Esophagus muscularis mucosa (tissue), 4 donors: ENCODE data around the gene ZNF862. TPM values are rescaled to one million over a fixed set of nuclear protein-coding genes. Genes with fewer than 3 reads are reported as not detected.

Source experiments
- DNase-seq: peaks from one replicate; pipeline ENCODE4 v3.0.0-alpha.2; 2017; ENCODE audit errors: extremely low spot score
- H3K27ac ChIP-seq, 4 donors: fragments of 200-600 bp; sonication (generic); replicated peaks in 1 of 4; 1 replicate in 3 of 4; 2 replicates in 1 of 4; pipeline ENCODE4 v1.5.1; 2016 to 2019; ENCODE audit warnings: mild to moderate bottlenecking in 1 of 4
- H3K27me3 ChIP-seq, 4 donors: fragments of 200-600 bp; sonication (generic); one replicate each; pipeline versions ENCODE4 v1.5.1 to v1.6.0; 2016 to 2019
- H3K36me3 ChIP-seq, 4 donors: fragments of 200-600 bp; sonication (generic); one replicate each; pipeline ENCODE4 v1.5.1; 2016 to 2019
- H3K4me1 ChIP-seq, 4 donors: fragments of 200-600 bp; sonication (generic); one replicate each; pipeline ENCODE4 v1.5.1; 2016 to 2019
- H3K4me3 ChIP-seq, 4 donors: fragments of 200-600 bp; sonication (generic); 1 replicate in 2 of 4; 2 replicates in 2 of 4; pipeline ENCODE4 v1.5.1; 2016 to 2019; ENCODE audit warnings: mild to moderate bottlenecking in 4 of 4, moderate library complexity in 1 of 4
- H3K9me3 ChIP-seq, 4 donors: fragments of 200-600 bp; sonication (generic); 1 replicate in 3 of 4; 2 replicates in 1 of 4; pipeline ENCODE4 v1.5.1; 2016 to 2019
- CTCF ChIP-seq, 3 experiments: fragments of 200-600 bp in 2 of 3; fragments of 450-650 bp in 1 of 3; sonication (generic) in 2 of 3; IDR thresholded peaks; one replicate each; pipeline ENCODE4 v1.5.1; 2017 to 2019; ENCODE audit warnings: antibody characterized with exemption in 3 of 3, mild to moderate bottlenecking in 2 of 3, moderate library complexity in 1 of 3
- EP300 ChIP-seq: sonication (generic); formaldehyde crosslinking; IDR thresholded peaks from one replicate; pipeline ENCODE4 v1.6.1; 2017; ENCODE audit warnings: antibody characterized with exemption
- POLR2A ChIP-seq: fragments of 450-650 bp; IDR thresholded peaks from one replicate; pipeline ENCODE4 v1.6.1; 2017; ENCODE audit warnings: antibody characterized with exemption, moderate library complexity, mild to moderate bottlenecking, low read depth
- POLR2AphosphoS5 ChIP-seq, 2 donors: sonication (generic); formaldehyde crosslinking; IDR thresholded peaks; one replicate each; pipeline ENCODE4 v1.6.1; 2017; ENCODE audit warnings: antibody characterized with exemption in 2 of 2
- WGBS: methylation state at CpG from one replicate; pipeline ENCODE4 v1.1.5; 2018; 5-methylcytosine and 5-hydroxymethylcytosine counted together
- intact Hi-C: fragments of 100-400 bp; cut with DNase I; formaldehyde crosslinking; loops from one replicate; pipeline ENCODE4 v1.15.1; 2023
- total RNA-seq, 4 donors: library from RNA; depleted of rRNA; stranded (reverse); fragments of >200 nt; gene quantifications; one replicate each; pipeline versions ENCODE4 v1.1.0 to v1.2.1, GENCODE V29; 2016

The ZNF862 gene
- total RNA-seq, 4 donors from 2014 or later: 9.1 to 17.1 (median 13.3) TPM

- H3K9me3 ChIP-seq: no peaks in the 10 kb centered on the region
- intact Hi-C loops: no loop called here
- H3K4me3 ChIP-seq: no peak overlapping the region
- DNase-seq: no peak
- TF ChIP-seq POLR2A: no peak
- TF ChIP-seq POLR2AphosphoS5 (IDR thresholded peaks at IDR 0.05): no peak
- no peak for TF ChIP-seq EP300
- no peak for TF ChIP-seq CTCF (IDR thresholded peaks at IDR 0.05)
- no peak overlapping the region for H3K27ac ChIP-seq
- 95% methylated on average over 16 of the region's 16 CpGs for WGBS
- no peaks in the 10 kb centered on the region for H3K4me1 ChIP-seq
- H3K36me3 ChIP-seq: peaks cover 29 to 82% (median 79%) of the 10 kb centered on the region in 4 donors
- H3K27me3 ChIP-seq: no peaks in the 10 kb centered on the region
These were observed 23.5 kb downstream of the ZNF862 start for GRCh38 chr7:149861728-149862045.

- H3K4me3 ChIP-seq: no peak overlapping the region
- no peaks in the 10 kb centered on the region for H3K9me3 ChIP-seq
- no peak for TF ChIP-seq POLR2AphosphoS5 (IDR thresholded peaks at IDR 0.05)
- TF ChIP-seq POLR2A: no peak
- TF ChIP-seq EP300: no peak
- TF ChIP-seq CTCF (IDR thresholded peaks at IDR 0.05): no peak
- intact Hi-C loops: no loop called here
- H3K36me3 ChIP-seq: peaks cover 29 to 85% (median 79%) of the 10 kb centered on the region in 4 donors
- H3K4me1 ChIP-seq: no peaks in the 10 kb centered on the region
- no peak overlapping the region for H3K27ac ChIP-seq
- H3K27me3 ChIP-seq: no peaks in the 10 kb centered on the region
- no peak for DNase-seq
- WGBS: 100% methylated on average over 12 of the region's 18 CpGs
These were observed 24.0 kb downstream of the ZNF862 start for GRCh38 chr7:149862156-149862555.

GRCh38 chr7:149863500-149863899, 25.3 kb downstream of the ZNF862 start:
- intact Hi-C loops: no loop called here
- Histone ChIP-seq H3K27me3 (no peaks in the 10 kb centered on the region), H3K4me3 (no peak overlapping the region), H3K4me1 (peaks cover 0 to 3% (median 0%) of the 10 kb centered on the region in 4 donors), H3K9me3 (no peaks in the 10 kb centered on the region), H3K27ac (no peak overlapping the region), H3K36me3 (peaks cover 29 to 92% (median 76%) of the 10 kb centered on the region in 4 donors)
- no peak for DNase-seq
- TF ChIP-seq POLR2AphosphoS5 (IDR thresholded peaks at IDR 0.05) (no peak), CTCF (IDR thresholded peaks at IDR 0.05) (no peak), EP300 (no peak), POLR2A (no peak)
- WGBS: 98% methylated on average over 4 of the region's 4 CpGs

GRCh38 chr7:149864023-149864422, 25.8 kb downstream of the ZNF862 start:
- intact Hi-C loops: no loop called here
- peaks cover 0 to 5% (median 0%) of the 10 kb centered on the region in 4 donors for H3K4me1 ChIP-seq
- TF ChIP-seq CTCF (IDR thresholded peaks at IDR 0.05) (no peak), POLR2A (no peak), POLR2AphosphoS5 (IDR thresholded peaks at IDR 0.05) (no peak), EP300 (no peak)
- no peak overlapping the region for H3K27ac ChIP-seq
- peaks cover 29 to 93% (median 75%) of the 10 kb centered on the region in 4 donors for H3K36me3 ChIP-seq
- H3K4me3 ChIP-seq: no peak overlapping the region
- no peaks in the 10 kb centered on the region for H3K27me3 ChIP-seq
- WGBS: 94% methylated on average over 4 of the region's 8 CpGs
- DNase-seq: no peak
- no peaks in the 10 kb centered on the region for H3K9me3 ChIP-seq

GRCh38 chr7:149864751-149865150, 26.6 kb downstream of the ZNF862 start:
- intact Hi-C loops: no loop called here
- Histone ChIP-seq H3K4me1 (peaks cover 0 to 5% (median 0%) of the 10 kb centered on the region in 4 donors), H3K9me3 (no peaks in the 10 kb centered on the region), H3K4me3 (no peak overlapping the region), H3K27ac (no peak overlapping the region), H3K27me3 (no peaks in the 10 kb centered on the region), H3K36me3 (peaks cover 29 to 93% (median 70%) of the 10 kb centered on the region in 4 donors)
- DNase-seq: no peak
- TF ChIP-seq EP300 (no peak), CTCF (IDR thresholded peaks at IDR 0.05) (no peak), POLR2A (no peak), POLR2AphosphoS5 (IDR thresholded peaks at IDR 0.05) (no peak)
- WGBS: 96% methylated on average over 8 of the region's 12 CpGs
